Activated CD8-positive, alpha-beta memory T cell treated with anti-CD3 and anti-CD28 coated beads for 24 hours (primary cell): ENCODE measurements around the gene ELFN2.

Experiments
- DNase-seq: peaks from one replicate; pipeline ENCODE4 v3.0.0-alpha.2; 2020

Gene ELFN2

DNA sequence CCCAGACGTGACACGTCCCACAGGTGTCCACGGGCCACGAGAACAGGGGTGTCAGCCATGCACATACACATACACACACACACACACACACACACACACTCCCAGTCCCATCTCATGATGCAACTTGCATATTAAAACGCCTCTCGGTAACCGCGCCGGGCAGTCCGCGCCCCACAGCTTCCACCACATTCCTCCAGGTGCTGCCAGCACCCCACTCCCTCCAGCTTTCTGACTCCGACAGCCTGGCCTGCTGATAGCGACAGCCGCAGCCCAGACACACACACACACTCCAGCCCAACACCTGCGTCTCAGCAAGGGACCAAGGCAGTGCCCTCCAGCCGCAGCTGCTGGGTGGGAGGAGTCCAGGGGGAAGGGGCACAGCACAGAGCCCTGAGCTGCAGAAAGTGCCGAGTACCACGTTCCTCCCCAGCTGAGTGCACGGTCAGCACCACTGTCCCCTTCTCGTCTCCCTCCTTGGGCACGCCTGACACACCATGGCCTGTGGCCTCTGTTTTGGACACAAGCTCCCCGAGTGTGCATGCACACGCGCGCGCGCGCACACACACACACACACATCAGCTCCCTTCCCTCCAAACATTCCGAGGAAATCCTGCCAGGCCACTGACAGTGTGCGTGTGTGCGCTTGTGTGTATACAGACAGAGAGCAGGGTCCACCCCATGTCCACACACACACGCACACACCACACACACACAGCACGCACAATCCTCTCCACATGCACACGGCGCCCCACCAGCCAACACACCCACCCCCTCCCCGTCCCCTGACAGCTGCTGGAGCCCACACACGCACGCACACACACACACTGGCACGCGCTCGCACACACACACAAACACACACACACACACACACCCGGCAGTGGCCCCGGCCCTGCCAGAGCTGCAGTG lies 1.2 kb downstream of the ELFN2 start:
- no peak for DNase-seq

DNA sequence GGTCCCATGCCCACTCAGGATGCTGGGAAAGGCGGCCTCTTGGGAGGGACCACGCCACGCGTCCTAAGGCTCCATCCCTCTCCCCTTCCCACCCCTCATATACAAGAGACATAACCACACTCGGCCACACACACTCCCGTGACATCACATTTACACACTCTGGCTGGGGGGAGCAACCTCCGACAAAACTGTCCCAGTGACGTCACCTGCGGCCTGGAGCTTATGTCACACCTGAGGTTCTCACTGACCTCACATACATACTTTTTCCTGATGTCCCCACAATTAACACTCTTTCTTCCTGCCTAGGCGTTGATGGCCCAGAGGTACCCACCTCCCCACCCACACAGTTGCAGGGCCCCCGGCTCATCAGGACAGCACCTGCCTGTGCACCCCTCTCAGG lies 1.9 kb downstream of the ELFN2 start:
- DNase-seq = no peak

DNA sequence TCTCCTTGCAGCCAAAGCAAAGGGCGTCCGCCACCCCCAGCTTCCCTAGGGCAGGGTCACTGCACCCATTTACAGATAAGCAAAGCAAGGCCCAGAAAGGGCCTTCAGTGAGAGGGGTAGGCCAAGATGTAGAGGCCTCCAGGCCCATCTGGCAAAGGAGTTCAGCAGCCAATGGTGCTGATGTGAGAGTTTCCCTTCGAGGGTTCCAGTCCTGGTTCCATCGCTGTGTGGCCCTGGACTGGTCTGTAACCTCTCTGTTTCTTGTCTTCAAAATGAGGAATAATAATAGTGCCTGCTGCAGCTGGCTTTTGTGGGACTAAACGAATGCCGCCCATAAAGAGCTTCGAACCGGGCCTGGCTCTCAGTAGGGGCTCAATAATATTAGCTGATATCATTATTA lies 4.0 kb downstream of the ELFN2 start:
- no peak for DNase-seq

DNA sequence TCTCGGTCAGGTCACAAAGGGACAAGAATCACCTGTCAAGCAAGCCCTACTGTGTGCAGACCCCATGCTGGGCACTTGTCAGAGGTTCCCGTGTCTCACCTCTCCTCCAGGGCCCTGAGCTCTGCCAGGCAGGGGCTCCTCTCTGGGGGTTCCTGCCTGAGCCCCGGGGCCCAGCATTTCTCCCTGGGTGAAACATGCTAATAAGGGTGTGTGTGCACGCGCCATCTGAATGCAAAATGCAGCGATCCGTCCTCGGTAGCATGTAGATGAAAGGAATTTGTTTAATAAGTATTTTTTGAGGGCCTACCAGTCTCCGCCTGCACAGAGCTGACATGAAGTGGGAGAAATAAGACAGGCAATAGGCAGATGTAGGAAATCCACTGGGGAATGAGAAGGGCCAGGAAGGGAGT lies 5.8 kb downstream of the ELFN2 start:
- DNase-seq = no peak

DNA sequence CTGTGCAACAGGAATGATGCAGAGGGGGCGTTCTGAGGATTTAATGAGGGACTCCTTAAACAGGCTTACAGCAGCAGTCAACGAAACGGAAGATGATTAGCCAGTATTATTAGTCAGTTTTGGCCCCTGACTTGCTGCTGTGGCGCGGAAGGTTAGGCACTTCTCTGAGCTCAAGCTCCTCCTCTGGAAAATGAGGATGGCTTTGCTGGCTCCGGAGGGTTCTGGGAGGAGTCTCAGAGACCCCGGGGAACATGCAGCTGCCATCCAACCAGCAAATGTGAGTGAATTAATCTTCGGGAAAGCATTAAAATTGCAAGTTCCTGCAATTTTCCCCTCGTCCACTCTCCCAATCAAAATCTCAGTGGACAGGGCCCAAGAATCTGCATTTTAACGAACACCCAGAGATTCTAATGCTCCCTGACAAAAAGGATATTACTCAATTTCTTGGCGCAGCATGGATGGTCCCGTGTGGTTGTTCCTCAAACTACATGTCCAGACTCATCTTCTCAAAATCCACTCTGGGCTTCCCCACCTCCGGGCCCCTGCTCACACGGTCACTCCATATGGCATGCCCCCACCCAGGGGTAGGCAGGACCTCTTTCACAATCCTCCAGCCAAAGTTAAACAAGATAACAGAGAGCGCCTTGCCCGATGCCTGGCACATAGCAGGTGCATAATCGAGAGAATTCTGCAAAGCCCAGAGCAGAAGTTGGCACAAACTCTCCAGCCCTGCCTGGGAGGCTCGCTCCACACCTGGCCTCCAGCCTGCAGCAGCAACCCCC lies 6.4 kb downstream of the ELFN2 start:
- DNase-seq = no peak

DNA sequence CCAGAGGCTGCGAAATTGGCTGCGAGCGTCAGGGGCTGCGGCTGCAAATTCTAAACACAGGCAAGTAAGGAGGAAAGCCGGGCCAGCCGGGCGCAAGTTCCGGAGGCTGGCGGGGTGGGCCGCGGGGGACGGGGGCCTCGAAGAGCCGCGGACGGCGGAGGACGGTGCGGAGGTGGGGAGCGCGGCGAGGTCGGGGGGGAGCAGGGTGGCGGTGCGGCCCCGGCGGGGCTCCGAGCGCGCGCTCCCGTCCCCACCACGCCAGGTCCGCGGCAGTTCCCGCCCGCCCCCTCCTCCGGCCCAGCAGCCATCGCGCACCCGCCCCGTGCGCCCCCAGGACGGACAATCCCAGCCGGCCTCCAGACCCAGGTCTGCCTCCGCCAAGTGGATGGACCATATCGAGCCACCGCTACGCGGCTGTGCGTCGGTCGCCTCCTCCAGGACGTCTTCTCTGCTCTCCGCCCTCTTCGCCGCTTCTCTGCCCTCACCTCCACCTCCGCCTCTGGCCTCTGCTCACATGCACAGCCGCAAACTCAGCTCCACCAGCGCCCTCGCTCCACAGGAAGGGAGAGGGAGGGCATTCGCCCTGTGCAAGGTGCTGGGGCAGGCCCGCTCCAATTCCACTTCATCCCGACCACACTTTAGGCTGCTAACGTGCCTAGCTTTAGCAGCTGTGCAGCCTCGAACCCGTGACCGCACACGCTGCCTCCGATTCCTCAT lies 7.2 kb downstream of the ELFN2 start:
- DNase-seq = peak; percentile 70

DNA sequence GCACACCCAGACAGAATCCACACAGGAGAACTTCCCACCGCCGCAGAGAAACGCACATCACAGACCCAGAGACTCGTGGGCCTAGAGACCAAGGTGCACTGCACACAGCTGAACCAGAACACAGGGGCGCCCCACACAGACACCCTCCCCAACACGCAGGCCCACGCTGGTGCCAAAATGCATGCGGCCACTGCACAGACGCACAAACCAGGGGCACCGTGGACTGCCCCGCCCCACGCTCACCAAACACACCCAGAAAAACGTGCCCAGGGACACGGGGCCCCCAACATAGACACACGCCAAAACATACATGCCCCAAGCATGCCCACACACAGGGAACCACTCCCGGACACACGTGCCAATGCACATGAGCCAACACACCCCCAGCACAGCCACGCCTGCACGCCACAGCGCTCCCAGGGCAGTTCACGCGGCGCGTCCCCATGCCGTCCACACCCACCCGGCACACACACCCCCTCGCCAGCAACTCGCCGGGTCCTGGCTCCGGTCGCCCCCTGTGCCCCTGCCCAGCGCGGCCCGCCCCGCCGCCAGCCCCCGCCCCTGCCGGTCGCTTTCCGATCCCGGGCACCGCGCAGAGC lies 7.8 kb downstream of the ELFN2 start:
- no peak for DNase-seq

DNA sequence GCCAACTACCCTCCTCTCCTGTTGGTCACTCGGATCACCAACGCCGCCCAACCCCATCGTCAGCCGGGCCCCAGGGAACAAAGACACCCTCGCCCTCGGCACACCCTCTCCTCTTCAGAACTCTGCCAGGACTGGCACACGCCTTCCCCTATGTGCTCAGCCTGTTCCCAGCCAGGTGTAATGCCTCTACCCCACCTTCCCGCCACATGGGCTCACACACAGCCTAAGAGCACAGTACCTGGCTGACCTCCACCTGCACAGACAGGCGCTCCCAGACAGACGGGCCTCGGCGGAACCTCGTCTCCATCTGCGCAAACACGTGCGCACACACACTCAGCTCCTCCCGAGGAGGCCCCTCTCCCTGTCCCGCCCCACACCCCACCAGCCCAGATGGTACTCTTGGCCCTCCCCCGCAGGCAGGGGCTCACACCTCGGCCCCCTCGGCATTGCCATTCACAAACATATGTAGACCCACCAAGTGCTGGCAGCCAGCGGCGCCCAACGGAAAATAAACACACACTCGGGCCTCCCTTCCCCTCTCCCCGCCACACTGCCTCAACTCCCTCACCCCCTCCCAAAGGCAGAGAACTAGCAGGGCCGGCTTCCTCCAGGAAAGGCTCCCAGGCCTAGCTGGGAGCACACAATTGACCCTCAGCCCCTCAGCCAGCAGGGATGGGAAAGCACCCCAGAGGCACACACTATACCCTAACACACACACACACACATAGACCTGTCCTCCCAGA lies 8.5 kb downstream of the ELFN2 start:
- no peak for DNase-seq

DNA sequence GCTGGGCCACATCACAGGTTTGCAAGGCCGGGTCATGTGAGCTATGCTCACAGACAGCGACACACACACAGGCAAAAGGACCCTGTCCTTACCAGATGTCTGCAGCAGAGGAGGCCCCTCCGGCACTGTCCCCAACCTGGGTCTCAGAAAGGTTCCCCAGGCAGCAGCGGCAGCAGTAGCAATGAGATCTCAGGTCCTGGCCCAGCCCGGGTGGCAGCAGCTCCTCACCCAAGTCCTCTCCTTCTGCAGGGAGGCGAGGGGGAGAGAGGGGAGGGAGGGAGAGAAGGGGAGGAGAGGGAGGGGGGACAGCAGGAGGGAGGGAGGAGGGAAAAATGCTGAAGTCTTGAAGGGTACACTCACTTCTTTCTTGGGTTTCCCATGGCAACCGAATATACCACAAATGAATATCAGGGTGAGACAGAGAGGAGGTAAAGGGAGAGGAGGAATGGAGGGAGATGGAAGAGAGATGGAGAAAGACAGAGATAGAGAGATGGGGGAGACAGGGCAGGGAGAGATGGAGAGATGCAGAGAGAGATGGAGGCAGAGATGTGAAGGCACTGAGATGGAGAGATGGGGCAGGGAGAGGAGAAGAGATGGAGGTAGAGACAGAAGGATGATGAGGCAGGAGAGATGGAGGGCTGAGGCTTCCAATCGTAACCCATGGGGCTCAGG lies 9.5 kb downstream of the ELFN2 start:
- no peak for DNase-seq

DNA sequence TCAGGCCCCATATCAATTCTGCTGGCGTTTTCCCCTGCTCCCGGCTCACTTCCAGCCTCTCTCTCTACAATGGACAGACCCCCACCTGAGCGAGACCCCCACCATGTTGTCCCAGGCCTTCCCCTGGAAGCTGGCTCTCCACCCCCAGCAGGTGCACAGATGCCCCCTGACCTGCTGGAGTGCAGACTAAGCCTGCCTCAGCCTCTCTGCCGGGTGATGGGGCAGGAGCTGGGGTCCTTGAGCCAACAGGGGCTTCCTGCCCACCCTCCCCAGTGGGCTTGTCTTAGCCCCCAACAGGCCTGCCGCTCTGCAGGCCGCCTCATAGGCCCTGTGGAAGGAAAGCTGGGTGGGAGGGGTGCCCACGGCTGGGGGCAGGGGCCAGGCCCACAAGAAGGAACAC lies 10.0 kb downstream of the ELFN2 start:
- DNase-seq = no peak

DNA sequence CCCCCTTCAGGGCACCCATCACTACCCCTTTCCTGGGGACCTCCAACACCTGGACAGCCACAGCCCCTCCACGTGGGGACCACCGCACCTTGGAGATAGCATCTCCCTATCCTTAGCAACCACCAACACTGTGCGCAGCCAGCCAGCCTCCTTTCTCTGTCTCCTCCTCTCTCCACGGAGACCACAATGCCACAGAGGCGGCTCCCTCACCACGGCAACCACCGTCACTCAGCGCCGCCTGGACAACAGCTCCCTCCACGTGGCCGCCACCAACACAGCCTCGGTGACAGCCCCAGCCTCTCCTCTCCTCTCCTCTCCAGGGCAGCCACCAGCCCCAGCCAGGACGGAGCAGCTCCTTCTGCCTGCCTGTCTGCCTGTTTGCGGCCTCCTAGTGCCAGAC lies 10.5 kb downstream of the ELFN2 start:
- peak; percentile 69 for DNase-seq

DNA sequence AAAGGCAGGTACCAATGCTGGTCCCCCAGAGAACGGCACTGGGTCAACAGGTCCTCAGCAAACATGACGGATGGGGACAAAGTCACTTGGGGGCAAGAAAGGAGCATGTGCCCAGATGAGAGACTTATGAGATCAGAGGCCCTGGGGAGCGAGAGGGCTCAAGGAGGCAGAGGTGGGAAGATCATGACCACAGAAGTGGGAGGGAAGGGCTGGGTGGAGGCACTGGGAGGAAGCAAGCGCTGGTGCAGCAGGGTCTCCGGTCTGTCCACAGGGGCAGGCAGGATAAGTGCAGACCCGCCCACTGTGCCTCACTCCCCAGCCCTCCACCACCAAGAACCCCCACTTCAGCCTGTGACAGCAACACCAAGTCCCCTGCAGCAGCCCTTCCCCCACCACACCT lies 10.9 kb downstream of the ELFN2 start:
- no peak for DNase-seq

DNA sequence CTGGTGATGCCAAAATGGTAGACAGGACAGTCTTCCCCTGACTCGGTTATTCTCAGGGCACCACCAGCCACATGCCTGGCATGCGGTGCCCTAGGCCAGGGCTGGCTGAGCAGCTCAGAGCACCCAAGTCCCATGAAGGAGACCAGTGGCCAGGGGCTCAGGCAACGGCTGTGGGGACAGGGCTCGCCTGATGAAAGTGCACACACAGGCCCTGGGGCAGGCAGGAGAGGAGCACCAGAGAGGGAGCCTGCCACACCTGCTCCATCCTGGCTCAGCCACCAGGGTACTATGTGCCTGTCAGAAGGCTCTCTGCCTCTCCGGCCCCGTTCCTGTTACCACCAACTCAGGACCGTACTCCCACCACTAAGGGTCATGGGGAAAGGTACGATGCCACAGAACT lies 12.1 kb downstream of the ELFN2 start:
- DNase-seq = no peak

DNA sequence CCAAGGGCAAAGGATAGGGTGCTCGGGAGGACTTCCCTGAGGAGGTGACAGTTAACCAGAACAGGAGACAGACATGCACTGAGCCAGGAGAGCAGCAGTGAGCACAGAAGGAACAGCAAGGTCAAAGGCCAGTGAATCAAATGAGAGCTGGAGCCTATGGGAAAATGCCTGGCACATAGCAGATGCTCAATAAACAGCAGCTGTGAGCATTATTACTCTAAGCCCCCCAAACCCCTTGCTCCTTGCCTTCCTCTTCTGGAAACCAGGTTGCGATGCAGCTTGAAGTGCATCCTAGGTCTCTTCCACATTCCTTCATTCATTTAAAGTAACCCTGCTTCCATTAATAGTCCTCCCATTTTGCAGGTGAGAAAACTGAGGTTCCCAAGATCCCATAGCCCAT lies 13.0 kb downstream of the ELFN2 start:
- no peak for DNase-seq

DNA sequence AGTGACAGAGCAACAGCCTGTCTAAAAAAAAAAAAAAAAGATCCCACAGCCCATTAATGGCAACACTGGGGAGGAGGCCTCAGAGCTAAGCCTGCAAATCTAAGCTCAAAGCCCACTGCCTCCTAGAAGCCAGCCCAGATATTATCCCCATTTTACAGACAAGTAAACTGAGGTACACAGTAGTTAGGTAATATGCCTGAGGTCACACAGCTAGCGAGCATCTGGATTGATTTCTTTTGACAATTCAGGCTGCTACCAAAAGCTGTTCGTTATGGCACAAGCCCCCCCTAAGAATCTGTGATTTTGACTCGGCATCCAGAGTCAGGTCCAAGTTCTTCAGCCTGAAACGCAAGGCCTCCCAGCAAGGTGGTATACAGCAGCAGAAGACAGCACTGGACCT lies 13.7 kb downstream of the ELFN2 start:
- DNase-seq = no peak

DNA sequence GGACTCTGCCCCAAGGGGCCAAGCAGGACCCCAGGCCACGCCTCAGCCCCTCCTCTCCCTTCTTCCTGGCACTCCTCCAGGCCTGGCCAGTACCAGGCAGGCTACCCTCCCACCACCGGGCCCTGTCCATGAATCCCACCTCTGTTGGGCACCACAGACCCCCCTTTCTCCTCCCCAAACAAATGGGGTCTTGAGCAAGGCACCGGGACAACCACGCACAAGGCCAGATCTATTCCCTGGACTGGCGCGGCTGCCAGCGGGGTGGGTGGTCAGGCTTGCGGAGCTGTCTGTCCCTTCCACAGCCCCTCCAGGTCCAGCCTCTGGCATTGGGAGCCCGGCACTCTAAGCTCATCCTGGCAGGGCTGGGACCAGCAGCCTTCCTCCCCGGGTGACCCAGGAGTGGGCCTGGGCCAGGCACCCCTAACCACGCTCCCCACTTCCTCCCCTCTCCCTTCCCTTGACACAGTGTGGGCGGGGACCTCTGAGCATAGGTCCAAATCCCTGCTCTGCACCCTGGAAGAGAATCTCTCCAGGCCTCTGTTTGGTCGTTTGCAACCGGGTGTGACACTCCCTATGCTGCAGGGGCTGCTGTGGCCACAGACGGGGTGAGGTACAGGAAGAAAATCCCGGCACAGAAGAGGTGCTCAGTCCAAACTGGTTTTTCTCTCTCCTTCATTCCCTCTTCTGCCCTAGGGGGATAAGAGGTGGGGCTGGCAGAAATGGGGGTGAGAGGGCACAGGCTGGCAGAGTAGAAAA lies 14.6 kb downstream of the ELFN2 start:
- no peak for DNase-seq

DNA sequence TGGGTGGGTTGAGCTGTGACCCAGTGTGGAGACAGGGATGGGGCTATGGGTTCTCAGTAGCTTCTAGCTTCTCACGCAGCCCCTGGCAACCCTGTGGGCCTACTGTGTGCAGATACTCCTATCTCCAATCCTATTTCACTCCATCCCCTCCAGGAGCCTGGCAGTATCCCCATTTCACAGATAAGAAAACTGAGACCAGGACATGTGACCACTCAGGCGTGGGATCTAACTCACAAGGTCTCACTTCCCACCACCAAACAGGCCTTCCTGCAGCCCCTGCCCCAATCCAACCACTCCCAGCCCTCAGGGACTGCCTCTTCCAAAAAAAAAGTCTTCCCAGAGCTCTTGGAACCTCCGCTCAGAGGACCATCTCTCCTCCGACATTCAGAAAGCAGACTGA lies 15.6 kb downstream of the ELFN2 start:
- no peak for DNase-seq

DNA sequence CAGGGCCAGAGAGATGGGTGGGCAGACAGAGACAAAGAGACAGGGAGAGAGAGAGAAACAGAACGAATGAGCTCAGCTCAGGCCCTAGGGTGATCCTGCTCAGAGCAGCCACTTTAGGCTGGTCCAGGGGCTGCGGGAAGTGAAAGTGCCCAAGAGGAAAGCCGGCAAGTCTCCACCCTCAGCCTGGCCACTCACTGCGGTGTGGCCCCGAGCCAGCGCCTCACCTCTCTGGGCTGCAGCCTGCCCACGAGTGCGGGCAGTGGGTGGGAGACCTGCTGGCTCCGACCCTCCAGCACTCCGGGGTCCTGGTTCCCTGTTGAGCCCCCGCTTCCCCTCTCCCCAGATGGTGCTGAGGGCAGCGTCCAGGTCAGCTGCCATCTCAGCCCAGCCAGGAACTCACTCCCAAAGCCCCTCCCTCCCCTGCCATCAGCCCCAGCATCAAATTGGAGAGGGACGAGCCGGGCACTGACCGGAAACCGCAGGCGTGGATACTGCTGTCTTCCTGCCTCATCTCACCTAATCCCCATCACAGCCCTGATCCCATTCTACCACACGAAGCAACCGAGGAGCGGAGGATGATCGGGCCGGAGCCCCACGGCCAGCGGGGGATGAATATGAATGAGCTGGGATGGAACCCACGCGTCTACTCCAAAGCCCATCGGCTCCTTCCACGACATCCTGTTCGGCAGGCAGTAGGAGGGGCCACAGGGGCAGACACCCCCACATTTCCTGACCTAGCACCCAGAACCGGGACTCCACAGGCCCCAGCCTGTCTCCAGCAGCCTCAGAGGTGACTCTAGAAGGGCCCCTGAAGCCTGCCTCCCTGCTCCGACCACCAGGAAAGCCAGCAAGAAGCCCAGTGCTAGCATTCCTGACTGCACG lies 16.9 kb downstream of the ELFN2 start:
- DNase-seq = no peak

DNA sequence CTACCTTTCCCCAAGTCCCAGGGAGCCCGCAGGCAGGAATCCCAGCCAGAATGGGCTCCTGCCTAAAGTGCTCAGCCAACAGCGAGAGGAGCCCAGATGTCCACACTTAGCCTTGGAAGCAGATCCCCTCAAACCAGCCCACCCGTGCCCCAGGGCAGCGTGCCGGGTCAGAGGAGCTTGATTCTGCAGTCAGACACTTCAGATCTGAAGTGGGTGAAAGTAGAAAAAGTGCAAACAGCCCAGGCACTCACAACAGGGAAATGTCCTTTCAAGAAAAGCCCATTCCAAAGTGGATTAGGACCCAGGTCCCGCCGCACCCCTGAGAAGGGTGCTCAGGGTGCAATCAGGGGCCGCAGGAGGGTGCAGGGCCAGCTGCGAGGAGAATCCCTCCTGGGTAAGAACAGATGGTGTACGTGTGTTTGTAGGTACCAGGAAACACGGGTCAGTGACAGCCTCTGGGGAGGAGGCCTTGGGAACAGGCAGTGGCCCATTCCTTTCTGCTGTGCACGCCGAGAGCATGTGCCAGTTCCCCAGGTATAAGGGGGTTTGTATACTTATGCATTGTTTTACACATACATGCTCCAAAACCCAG lies 17.7 kb downstream of the ELFN2 start:
- no peak for DNase-seq

DNA sequence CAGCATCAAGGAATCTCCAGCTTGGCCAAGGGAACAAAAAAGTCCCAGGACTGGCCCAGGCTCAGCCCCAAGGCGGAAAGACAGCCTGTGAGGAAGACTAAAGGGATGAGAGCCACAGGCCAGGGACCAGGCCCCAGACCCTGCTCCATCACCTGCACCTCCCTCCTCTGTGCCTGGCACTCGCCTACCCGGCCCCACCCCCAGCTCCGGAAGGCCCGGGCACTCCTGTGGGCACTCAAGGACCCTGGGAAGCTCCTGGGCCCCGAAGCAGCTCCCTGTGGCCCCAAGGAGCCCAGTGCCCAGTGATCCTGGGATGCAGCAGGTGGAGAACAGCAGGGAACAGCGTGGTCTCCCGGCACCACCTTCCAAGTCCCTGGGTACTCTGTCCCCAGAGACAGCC lies 18.2 kb downstream of the ELFN2 start:
- DNase-seq = no peak
